HEK293 (cell line): ENCODE data around the gene RTRAF.

Source experiments
- CTCF ChIA-PET: fragments of 350-600 bp; formaldehyde crosslinking; extraction: SDS; loops from one replicate; lab custom pipeline; 2021; ENCODE audit warnings: antibody characterized with exemption; lab: Yijun Ruan, JAX
- POLR2A ChIA-PET: fragments of 300-600 bp; formaldehyde crosslinking; extraction: SDS; loops from one replicate; lab custom pipeline; 2020; ENCODE audit warnings: antibody characterized with exemption, inconsistent platforms; lab: Yijun Ruan, JAX
- H3K27ac ChIP-seq: fragments of 200-500 bp; sonication (Bioruptor generic); 2 replicates; pipeline ENCODE4 v1.5.1; 2014; ENCODE audit warnings: low read depth, low read length, control low read depth, inconsistent platforms; ENCODE audit errors: extremely low read depth
- H3K36me3 ChIP-seq, 2 experiments: fragments of 200-500 bp in 1 of 2; sonication (Bioruptor generic) in 1 of 2; 1 replicate in 1 of 2; 2 replicates in 1 of 2; pipeline ENCODE4 v1.5.1; 2014 to 2017; ENCODE audit warnings: inconsistent platforms in 2 of 2, low read length in 2 of 2; ENCODE audit not compliant: control insufficient read depth in 2 of 2, insufficient read depth in 1 of 2
- H3K4me1 ChIP-seq: fragments of 200-500 bp; sonication (Bioruptor generic); 2 replicates; pipeline ENCODE4 v1.5.1; 2014; ENCODE audit warnings: mild to moderate bottlenecking, low read length, inconsistent platforms; ENCODE audit not compliant: control insufficient read depth, insufficient read depth
- H3K4me3 ChIP-seq: 2 replicates; pipeline ENCODE4 v1.5.1; 2011; ENCODE audit warnings: low read depth, mild to moderate bottlenecking, control low read depth, low read length, moderate library complexity
- H3K9me3 ChIP-seq: fragments of 200-500 bp; sonication (Bioruptor generic); 2 replicates; pipeline ENCODE4 v1.5.1; 2014; ENCODE audit warnings: low read depth, low read length, inconsistent platforms; ENCODE audit not compliant: control insufficient read depth, insufficient read depth
- KLF9 ChIP-seq: fragments of 450-650 bp; formaldehyde crosslinking; IDR thresholded peaks from 2 replicates; pipeline ENCODE4 v1.5.1; 2016; ENCODE audit warnings: missing biosample characterization, missing genetic modification characterization, low read depth
- PRDM4 ChIP-seq: fragments of 450-650 bp; formaldehyde crosslinking; IDR thresholded peaks from 2 replicates; pipeline ENCODE4 v1.5.1; 2017; ENCODE audit warnings: missing biosample characterization, missing genetic modification characterization
- YY2 ChIP-seq: fragments of 450-650 bp; formaldehyde crosslinking; IDR thresholded peaks from 2 replicates; pipeline ENCODE4 v1.5.1; 2016; ENCODE audit warnings: missing biosample characterization, missing genetic modification characterization
- ZBTB10 ChIP-seq: fragments of 450-650 bp; formaldehyde crosslinking; IDR thresholded peaks from 2 replicates; pipeline ENCODE4 v1.5.1; 2016; ENCODE audit warnings: missing biosample characterization, missing genetic modification characterization
- ZBTB44 ChIP-seq: fragments of 450-650 bp; IDR thresholded peaks from 2 replicates; pipeline ENCODE4 v1.5.1; 2018; ENCODE audit warnings: missing biosample characterization, mild to moderate bottlenecking, missing genetic modification characterization
- ZFP3 ChIP-seq: fragments of 450-650 bp; formaldehyde crosslinking; IDR thresholded peaks from 2 replicates; pipeline ENCODE4 v1.5.1; 2016; ENCODE audit warnings: low read depth, missing biosample characterization, missing genetic modification characterization
- ZIC2 ChIP-seq: fragments of 450-650 bp; formaldehyde crosslinking; IDR thresholded peaks from 2 replicates; pipeline ENCODE4 v1.5.1; 2016; ENCODE audit warnings: missing biosample characterization, missing genetic modification characterization
- ZNF112 ChIP-seq: fragments of 450-650 bp; formaldehyde crosslinking; IDR thresholded peaks from 2 replicates; pipeline ENCODE4 v1.5.0; 2017; ENCODE audit warnings: missing biosample characterization, missing genetic modification characterization
- ZNF132 ChIP-seq: fragments of 450-650 bp; formaldehyde crosslinking; IDR thresholded peaks from 2 replicates; pipeline ENCODE4 v1.5.1; 2017; ENCODE audit warnings: missing biosample characterization, missing genetic modification characterization, borderline replicate concordance
- ZNF146 ChIP-seq: fragments of 450-650 bp; formaldehyde crosslinking; IDR thresholded peaks from 2 replicates; pipeline ENCODE4 v1.5.1; 2016; ENCODE audit warnings: missing biosample characterization, missing genetic modification characterization
- ZNF157 ChIP-seq: fragments of 450-650 bp; formaldehyde crosslinking; IDR thresholded peaks from 2 replicates; pipeline ENCODE4 v1.5.1; 2016; ENCODE audit warnings: missing biosample characterization, missing genetic modification characterization
- ZNF2 ChIP-seq: fragments of 450-650 bp; formaldehyde crosslinking; IDR thresholded peaks from 2 replicates; pipeline ENCODE4 v1.5.1; 2016; ENCODE audit warnings: missing biosample characterization, missing genetic modification characterization
- ZNF211 ChIP-seq: fragments of 450-650 bp; formaldehyde crosslinking; IDR thresholded peaks from 2 replicates; pipeline ENCODE4 v1.5.1; 2016; ENCODE audit warnings: low read depth, missing biosample characterization, missing genetic modification characterization
- ZNF223 ChIP-seq: fragments of 450-650 bp; formaldehyde crosslinking; IDR thresholded peaks from 2 replicates; pipeline ENCODE4 v1.5.1; 2016; ENCODE audit warnings: missing biosample characterization, missing genetic modification characterization
- ZNF23 ChIP-seq: fragments of 450-650 bp; formaldehyde crosslinking; IDR thresholded peaks from 2 replicates; pipeline ENCODE4 v1.5.1; 2016; ENCODE audit warnings: missing biosample characterization, missing genetic modification characterization, borderline replicate concordance
- ZNF335 ChIP-seq: fragments of 450-650 bp; formaldehyde crosslinking; conservative IDR thresholded peaks from 2 replicates; pipeline ENCODE4 v1.5.1; 2016; ENCODE audit warnings: missing biosample characterization, missing genetic modification characterization
- ZNF423 ChIP-seq: fragments of 450-650 bp; formaldehyde crosslinking; IDR thresholded peaks from 2 replicates; pipeline ENCODE4 v1.5.1; 2016; ENCODE audit warnings: missing biosample characterization, missing genetic modification characterization
- ZNF488 ChIP-seq: fragments of 450-650 bp; formaldehyde crosslinking; IDR thresholded peaks from 2 replicates; pipeline ENCODE4 v1.5.1; 2016; ENCODE audit warnings: missing biosample characterization, missing genetic modification characterization
- ZNF624 ChIP-seq: fragments of 450-650 bp; formaldehyde crosslinking; IDR thresholded peaks from 2 replicates; pipeline ENCODE4 v1.5.1; 2017; ENCODE audit warnings: missing biosample characterization, missing genetic modification characterization
- ZNF776 ChIP-seq: fragments of 450-650 bp; formaldehyde crosslinking; IDR thresholded peaks from 2 replicates; pipeline ENCODE4 v1.5.0; 2017; ENCODE audit warnings: missing biosample characterization, missing genetic modification characterization, borderline replicate concordance
- ZSCAN30 ChIP-seq: fragments of 450-650 bp; IDR thresholded peaks from 2 replicates; pipeline ENCODE4 v1.5.1; 2018; ENCODE audit warnings: missing biosample characterization, mild to moderate bottlenecking, missing genetic modification characterization, moderate library complexity
- TF ChIP-seq, protein P1 (sequence below): fragments of 450-650 bp; formaldehyde crosslinking; IDR thresholded peaks from 2 replicates; pipeline ENCODE4 v1.5.1; 2016; ENCODE audit warnings: missing biosample characterization, missing genetic modification characterization
- TF ChIP-seq, protein P2 (sequence below): fragments of 450-650 bp; formaldehyde crosslinking; IDR thresholded peaks from 2 replicates; pipeline ENCODE4 v1.5.1; 2016; ENCODE audit warnings: missing biosample characterization, missing genetic modification characterization

Gene RTRAF

GRCh38 chr14:52002542-52002941 lies 13.2 kb downstream of the RTRAF start (continued):
- no peak for TF ChIP-seq ZNF488 (tag by site-specific recombination)
- TF ChIP-seq ZFP3 (tag by site-specific recombination) = no peak
- TF ChIP-seq PRDM4 (tag by site-specific recombination) = no peak
- TF ChIP-seq ZNF132 (tag by site-specific recombination) = no peak
- no peak for TF ChIP-seq ZNF335 (tag by site-specific recombination)

DNA sequence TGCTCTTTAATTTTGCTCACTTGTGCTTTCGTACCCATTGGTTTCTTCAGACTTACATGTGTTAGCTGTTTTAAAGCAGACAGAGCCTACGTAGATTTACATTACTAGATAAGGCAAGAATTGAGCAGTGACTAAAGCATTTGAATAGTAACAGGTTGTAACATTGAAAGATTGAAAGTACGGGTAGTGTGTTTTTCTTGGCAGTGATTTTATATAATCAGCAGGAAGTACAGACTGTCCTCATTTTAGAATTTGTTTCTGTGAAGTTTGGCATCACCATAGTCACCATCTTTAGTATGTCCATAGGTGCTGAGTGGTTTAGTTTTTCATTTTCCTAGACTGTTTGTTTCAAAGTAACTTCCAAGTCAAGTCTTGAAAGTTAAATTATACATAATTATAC lies 14.0 kb downstream of the RTRAF start:
- no peaks in the 10 kb centered on the region for H3K4me1 ChIP-seq

GRCh38 chr14:52005625-52006024 lies 16.3 kb downstream of the RTRAF start:
- ChIA-PET CTCF (interaction anchor here (0.7 to 1.9 kb wide), 3 partner anchors 10 to 66 kb away, joined by 3 to 7 read pairs (median 3); no protein-coding TSS in a partner anchor), POLR2A (no interaction called here)
- TF ChIP-seq ZSCAN30 (tag by site-specific recombination) (no peak), KLF9 (tag by site-specific recombination) (no peak), ZNF146 (no peak), ZBTB44 (tag by site-specific recombination) (no peak), ZNF2 (tag by site-specific recombination) (no peak), ZNF211 (tag by site-specific recombination) (no peak), ZNF23 (tag by site-specific recombination) (no peak), ZNF223 (tag by site-specific recombination) (no peak), ZIC2 (tag by site-specific recombination) (no peak), ZNF157 (tag by site-specific recombination) (no peak), ZNF112 (no peak), ZNF776 (no peak), ZNF423 (tag by site-specific recombination) (no peak), YY2 (tag by site-specific recombination) (no peak), ZBTB10 (no peak)
- TF ChIP-seq, protein P1, sequence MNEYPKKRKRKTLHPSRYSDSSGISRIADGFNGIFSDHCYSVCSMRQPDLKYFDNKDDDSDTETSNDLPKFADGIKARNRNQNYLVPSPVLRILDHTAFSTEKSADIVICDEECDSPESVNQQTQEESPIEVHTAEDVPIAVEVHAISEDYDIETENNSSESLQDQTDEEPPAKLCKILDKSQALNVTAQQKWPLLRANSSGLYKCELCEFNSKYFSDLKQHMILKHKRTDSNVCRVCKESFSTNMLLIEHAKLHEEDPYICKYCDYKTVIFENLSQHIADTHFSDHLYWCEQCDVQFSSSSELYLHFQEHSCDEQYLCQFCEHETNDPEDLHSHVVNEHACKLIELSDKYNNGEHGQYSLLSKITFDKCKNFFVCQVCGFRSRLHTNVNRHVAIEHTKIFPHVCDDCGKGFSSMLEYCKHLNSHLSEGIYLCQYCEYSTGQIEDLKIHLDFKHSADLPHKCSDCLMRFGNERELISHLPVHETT (tag by site-specific recombination) = no peak
- TF ChIP-seq, protein P2, sequence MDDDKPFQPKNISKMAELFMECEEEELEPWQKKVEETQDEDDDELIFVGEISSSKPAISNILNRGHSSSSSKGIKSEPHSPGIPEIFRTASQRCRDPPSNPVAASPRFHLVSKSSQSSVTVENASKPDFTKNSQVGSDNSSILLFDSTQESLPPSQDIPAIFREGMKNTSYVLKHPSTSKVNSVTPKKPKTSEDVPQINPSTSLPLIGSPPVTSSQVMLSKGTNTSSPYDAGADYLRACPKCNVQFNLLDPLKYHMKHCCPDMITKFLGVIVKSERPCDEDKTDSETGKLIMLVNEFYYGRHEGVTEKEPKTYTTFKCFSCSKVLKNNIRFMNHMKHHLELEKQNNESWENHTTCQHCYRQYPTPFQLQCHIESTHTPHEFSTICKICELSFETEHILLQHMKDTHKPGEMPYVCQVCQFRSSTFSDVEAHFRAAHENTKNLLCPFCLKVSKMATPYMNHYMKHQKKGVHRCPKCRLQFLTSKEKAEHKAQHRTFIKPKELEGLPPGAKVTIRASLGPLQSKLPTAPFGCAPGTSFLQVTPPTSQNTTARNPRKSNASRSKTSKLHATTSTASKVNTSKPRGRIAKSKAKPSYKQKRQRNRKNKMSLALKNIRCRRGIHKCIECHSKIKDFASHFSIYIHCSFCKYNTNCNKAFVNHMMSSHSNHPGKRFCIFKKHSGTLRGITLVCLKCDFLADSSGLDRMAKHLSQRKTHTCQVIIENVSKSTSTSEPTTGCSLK (tag by site-specific recombination) = no peak

More for the DNA sequence above, 14.0 kb downstream of the RTRAF start:
- ChIA-PET POLR2A (no interaction called here), CTCF (interaction anchor here (0.7 kb wide), 1 partner anchor 68 kb away, joined by 3 read pairs; no protein-coding TSS in a partner anchor)
- no peaks in the 10 kb centered on the region for H3K9me3 ChIP-seq
- H3K4me3 ChIP-seq = no peak overlapping the region
- no peak for TF ChIP-seq ZNF624 (tag by site-specific recombination)
- H3K36me3 ChIP-seq = peaks cover 62 to 100% of the 10 kb centered on the region in 2 experiments; a peak in 2 of 3 replicates
- H3K27ac ChIP-seq = no peak overlapping the region

More at GRCh38 chr14:52005625-52006024, 16.3 kb downstream of the RTRAF start:
- H3K4me3 ChIP-seq = no peak overlapping the region
- peaks cover 70 to 100% of the 10 kb centered on the region in 2 experiments for H3K36me3 ChIP-seq
- no peak overlapping the region for H3K27ac ChIP-seq
- no peaks in the 10 kb centered on the region for H3K4me1 ChIP-seq
- no peaks in the 10 kb centered on the region for H3K9me3 ChIP-seq
